SK-N-SH (cell line): ENCODE data around the gene GAB1. TPM values are rescaled to one million over a fixed set of nuclear protein-coding genes. Genes with fewer than 3 reads are reported as not detected.

ENCODE experiments used
- CTCF ChIA-PET: fragments of 300-600, 350-600 bp; formaldehyde crosslinking; extraction: SDS; loops from one replicate; lab custom pipeline; 2021; lab: Yijun Ruan, JAX
- POLR2A ChIA-PET: fragments of 350-600 bp; sonication (Branson Sonifier 250); formaldehyde crosslinking; extraction: SDS; loops from one replicate; lab custom pipeline; 2020; ENCODE audit warnings: antibody characterized with exemption, inconsistent platforms; lab: Yijun Ruan, JAX
- DNase-seq: peaks from one replicate; pipeline ENCODE4 v3.0.0; 2012
- H2AFZ ChIP-seq: fragments of 200-600 bp; sonication (generic); 2 replicates; pipeline ENCODE4 v1.8.1; 2016; ENCODE audit warnings: antibody characterized with exemption, mild to moderate bottlenecking, low read depth
- H3F3A ChIP-seq: fragments of 200-600 bp; sonication (generic); replicated peaks from 2 replicates; pipeline ENCODE3; 2016; ENCODE audit warnings: antibody characterized with exemption, mild to moderate bottlenecking; ENCODE audit not compliant: insufficient read depth
- H3K27ac ChIP-seq, 2 experiments: fragments of 200-500 bp in 1 of 2; fragments of 200-600 bp in 1 of 2; sonication (Bioruptor generic) in 1 of 2; sonication (generic), shearing (Covaris generic) in 1 of 2; 2 replicates each; pipeline versions ENCODE4 v1.5.1 to v1.6.1; 2014 to 2016; ENCODE audit warnings: low read depth in 2 of 2, inconsistent platforms in 1 of 2, low read length in 1 of 2, mild to moderate bottlenecking in 1 of 2, mixed read lengths in 1 of 2
- H3K27me3 ChIP-seq: fragments of 200-600 bp; sonication (generic), shearing (Covaris generic); 2 replicates; pipeline ENCODE4 v1.6.1; 2016; ENCODE audit warnings: mixed run types; ENCODE audit not compliant: insufficient read depth
- H3K36me3 ChIP-seq, 2 experiments: fragments of 200-500 bp in 1 of 2; fragments of 200-600 bp in 1 of 2; sonication (Bioruptor generic) in 1 of 2; sonication (generic) in 1 of 2; replicated peaks in 1 of 2; 2 replicates each; pipeline versions ENCODE3 to v1.5.1; 2014 to 2016; ENCODE audit warnings: low read length in 1 of 2, mild to moderate bottlenecking in 1 of 2; ENCODE audit not compliant: insufficient read depth in 2 of 2, control insufficient read depth in 1 of 2
- H3K4me1 ChIP-seq, 2 experiments: fragments of 200-500 bp in 1 of 2; fragments of 200-600 bp in 1 of 2; sonication (Bioruptor generic) in 1 of 2; sonication (generic), shearing (Covaris generic) in 1 of 2; 2 replicates each; pipeline versions ENCODE4 v1.5.1 to v1.6.1; 2014 to 2016; ENCODE audit warnings: low read depth in 1 of 2, low read length in 1 of 2, mixed run types in 1 of 2; ENCODE audit not compliant: insufficient read depth in 2 of 2, control insufficient read depth in 1 of 2
- H3K4me2 ChIP-seq: fragments of 200-600 bp; sonication (generic), shearing (Covaris generic); 2 replicates; pipeline ENCODE4 v1.6.1; 2017; ENCODE audit warnings: mixed run types
- H3K4me3 ChIP-seq, 2 experiments: fragments of 200-500 bp in 1 of 2; fragments of 200-600 bp in 1 of 2; sonication (Bioruptor generic) in 1 of 2; sonication (generic), shearing (Covaris generic) in 1 of 2; 2 replicates each; pipeline versions ENCODE4 v1.5.1 to v1.8.1; 2014 to 2016; ENCODE audit warnings: low read depth in 2 of 2, inconsistent platforms in 1 of 2, low read length in 1 of 2, mild to moderate bottlenecking in 1 of 2, mixed read lengths in 1 of 2, moderate library complexity in 1 of 2
- H3K79me2 ChIP-seq: fragments of 200-600 bp; sonication (generic); 2 replicates; pipeline ENCODE4 v1.8.1; 2017; ENCODE audit warnings: mild to moderate bottlenecking; ENCODE audit not compliant: insufficient read depth
- H3K9ac ChIP-seq: fragments of 200-600 bp; sonication (generic); 2 replicates; pipeline ENCODE4 v1.6.1; 2017; ENCODE audit warnings: mixed run types
- H3K9me2 ChIP-seq: fragments of 200-600 bp; sonication (generic); 2 replicates; pipeline ENCODE4 v1.6.1; 2017; ENCODE audit warnings: mixed run types
- H3K9me3 ChIP-seq: fragments of 200-600 bp; sonication (generic); 2 replicates; pipeline ENCODE4 v1.6.1; 2017; ENCODE audit warnings: mixed run types, mild to moderate bottlenecking, moderate library complexity
- H4K20me1 ChIP-seq: fragments of 200-600 bp; sonication (generic); 2 replicates; pipeline ENCODE4 v1.6.1; 2017; ENCODE audit warnings: mild to moderate bottlenecking, mixed run types; ENCODE audit not compliant: insufficient read depth
- CHD2 ChIP-seq: fragments of 150-350 bp; IDR thresholded peaks from 2 replicates; pipeline ENCODE4 v1.6.1; 2018; ENCODE audit warnings: low read length; ENCODE audit not compliant: partially characterized antibody
- ELF1 ChIP-seq: IDR thresholded peaks from 2 replicates; pipeline ENCODE4 v1.4.0; 2012
- EP300 ChIP-seq, 2 experiments: IDR thresholded peaks; 2 replicates each; pipeline versions ENCODE4 v1.4.0 to v1.6.1; 2012; ENCODE audit warnings: borderline replicate concordance in 1 of 2, low read depth in 1 of 2, low read length in 1 of 2
- MEF2A ChIP-seq: IDR thresholded peaks from 2 replicates; pipeline ENCODE4 v1.4.0; 2012; ENCODE audit warnings: low read depth, borderline replicate concordance
- MXI1 ChIP-seq: IDR thresholded peaks from 2 replicates; pipeline ENCODE4 v1.6.1; 2012; ENCODE audit warnings: mild to moderate bottlenecking, low read depth, low read length, improper control_type of control experiment
- RCOR1 ChIP-seq: fragments of 150-350 bp; IDR thresholded peaks from 2 replicates; pipeline ENCODE4 v1.6.1; 2017; ENCODE audit warnings: antibody characterized with exemption, low read length
- RXRA ChIP-seq: IDR thresholded peaks from 2 replicates; pipeline ENCODE4 v1.4.0; 2012; ENCODE audit warnings: low read depth, mild to moderate bottlenecking, borderline replicate concordance
- SMC3 ChIP-seq: IDR thresholded peaks from 2 replicates; pipeline ENCODE4 v1.6.1; 2012; ENCODE audit warnings: low read depth, low read length, improper control_type of control experiment
- TCF12 ChIP-seq: IDR thresholded peaks from 2 replicates; pipeline ENCODE4 v1.4.0; 2012
- TEAD4 ChIP-seq: IDR thresholded peaks from 2 replicates; pipeline ENCODE4 v1.4.0; 2012; ENCODE audit warnings: mild to moderate bottlenecking, borderline replicate concordance; ENCODE audit not compliant: insufficient read depth
- YY1 ChIP-seq: IDR thresholded peaks from 2 replicates; pipeline ENCODE4 v1.4.0; 2012; ENCODE audit warnings: low read depth, mild to moderate bottlenecking
- WGBS: methylation state at CpG from one replicate; pipeline ENCODE4 v1.1.6; 2017; ENCODE audit warnings: low lambda C conversion rate; 5-methylcytosine and 5-hydroxymethylcytosine counted together
- polyA plus RNA-seq, 3 experiments: library from polyadenylated mRNA; depleted of rRNA; stranded (reverse); fragments of >200 nt; gene quantifications; 2 replicates each; pipeline ENCODE4 v1.2.3, GENCODE V29; 2012
- TF ChIP-seq, protein P1 (sequence below): fragments of 150-350 bp; IDR thresholded peaks from 2 replicates; pipeline ENCODE4 v1.6.1; 2016; ENCODE audit warnings: mild to moderate bottlenecking, low read depth, low read length
- TF ChIP-seq, protein P2 (sequence below): fragments of 150-350 bp; IDR thresholded peaks from 2 replicates; pipeline ENCODE4 v1.6.1; 2017; ENCODE audit warnings: antibody characterized with exemption, low read length, low read depth, borderline replicate concordance
- TF ChIP-seq, protein P3 (sequence below): IDR thresholded peaks from 2 replicates; pipeline ENCODE4 v1.4.0; 2012; ENCODE audit warnings: low read depth
- TF ChIP-seq, protein P4 (sequence below): IDR thresholded peaks from 2 replicates; pipeline ENCODE4 v1.6.1; 2012; ENCODE audit warnings: mild to moderate bottlenecking, low read depth, low read length, moderate library complexity
- TF ChIP-seq, protein P5 (sequence below): IDR thresholded peaks from 2 replicates; pipeline ENCODE4; 2012
- TF ChIP-seq, protein P6 (sequence below): IDR thresholded peaks from 2 replicates; pipeline ENCODE4 v1.4.0; 2012; ENCODE audit warnings: low read depth, borderline replicate concordance

The GAB1 gene
- polyA plus RNA-seq, 1 of the 3 experiments (the other 2 are of a cell fraction): 3.7 TPM

DNA sequence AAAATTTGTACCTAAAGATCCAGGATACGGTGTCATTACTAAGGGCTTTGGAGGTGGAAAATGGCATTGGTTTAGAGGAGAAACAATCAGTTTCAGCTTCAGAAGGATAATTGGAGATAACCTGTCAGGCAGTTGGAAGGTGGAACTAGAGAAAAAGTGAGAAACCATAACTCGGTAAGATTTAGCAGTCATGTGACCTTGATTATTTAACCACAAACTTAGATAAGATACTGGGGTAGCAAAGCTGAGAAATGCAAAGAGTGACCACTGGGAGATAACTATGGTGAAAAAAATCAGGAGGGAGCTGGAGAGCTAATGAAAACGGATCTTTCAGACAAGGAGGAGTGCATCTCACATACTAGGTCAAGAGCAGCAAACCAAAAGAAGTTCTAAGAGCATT lies 118.5 kb downstream of the GAB1 start:
- H3K9me3 ChIP-seq: no peaks in the 10 kb centered on the region
- CTCF ChIA-PET: no interaction called here
- no peaks in the 10 kb centered on the region for H3K27me3 ChIP-seq
- H4K20me1 ChIP-seq: no peaks in the 10 kb centered on the region
- DNase-seq: no peak
- no peaks in the 10 kb centered on the region for H3K4me1 ChIP-seq
- WGBS: 95% methylated on average over 3 of the region's 3 CpGs
- no peaks in the 10 kb centered on the region for H3K79me2 ChIP-seq
- H3K4me3 ChIP-seq: no peak overlapping the region
- POLR2A ChIA-PET: no interaction called here
- TF ChIP-seq, protein P1, sequence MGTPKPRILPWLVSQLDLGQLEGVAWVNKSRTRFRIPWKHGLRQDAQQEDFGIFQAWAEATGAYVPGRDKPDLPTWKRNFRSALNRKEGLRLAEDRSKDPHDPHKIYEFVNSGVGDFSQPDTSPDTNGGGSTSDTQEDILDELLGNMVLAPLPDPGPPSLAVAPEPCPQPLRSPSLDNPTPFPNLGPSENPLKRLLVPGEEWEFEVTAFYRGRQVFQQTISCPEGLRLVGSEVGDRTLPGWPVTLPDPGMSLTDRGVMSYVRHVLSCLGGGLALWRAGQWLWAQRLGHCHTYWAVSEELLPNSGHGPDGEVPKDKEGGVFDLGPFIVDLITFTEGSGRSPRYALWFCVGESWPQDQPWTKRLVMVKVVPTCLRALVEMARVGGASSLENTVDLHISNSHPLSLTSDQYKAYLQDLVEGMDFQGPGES: no peak
- TF ChIP-seq, protein P2, sequence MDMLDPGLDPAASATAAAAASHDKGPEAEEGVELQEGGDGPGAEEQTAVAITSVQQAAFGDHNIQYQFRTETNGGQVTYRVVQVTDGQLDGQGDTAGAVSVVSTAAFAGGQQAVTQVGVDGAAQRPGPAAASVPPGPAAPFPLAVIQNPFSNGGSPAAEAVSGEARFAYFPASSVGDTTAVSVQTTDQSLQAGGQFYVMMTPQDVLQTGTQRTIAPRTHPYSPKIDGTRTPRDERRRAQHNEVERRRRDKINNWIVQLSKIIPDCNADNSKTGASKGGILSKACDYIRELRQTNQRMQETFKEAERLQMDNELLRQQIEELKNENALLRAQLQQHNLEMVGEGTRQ: no peak
- TF ChIP-seq RCOR1: no peak
- no peak overlapping the region for H3K9ac ChIP-seq
- H3F3A ChIP-seq: no peaks in the 10 kb centered on the region
- H3K36me3 ChIP-seq: peaks cover 9 to 13% of the 10 kb centered on the region in 2 experiments
- no peaks in the 10 kb centered on the region for H3K9me2 ChIP-seq
- no peak overlapping the region for H3K4me2 ChIP-seq
- no peak overlapping the region for H2AFZ ChIP-seq
- H3K27ac ChIP-seq: no peak overlapping the region

DNA sequence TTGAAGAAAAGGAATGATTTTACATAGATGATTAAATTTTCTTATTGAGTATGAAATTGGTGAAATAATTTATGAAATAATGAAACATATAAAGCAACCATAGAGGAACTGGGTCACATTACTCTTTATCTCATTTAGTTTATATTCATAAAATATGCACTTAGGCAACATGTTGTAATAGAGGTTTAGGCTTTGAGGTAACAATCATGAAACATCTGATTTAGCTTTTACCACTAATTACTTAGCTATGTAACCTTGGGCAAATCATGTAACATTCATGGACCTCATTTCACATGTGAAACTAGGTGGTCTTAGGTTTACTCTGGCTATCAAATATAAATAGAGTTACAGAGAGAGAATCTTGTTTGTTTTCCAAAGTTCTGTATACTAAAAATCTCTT lies 122.3 kb downstream of the GAB1 start:
- CTCF ChIA-PET: no interaction called here
- no peaks in the 10 kb centered on the region for H3F3A ChIP-seq
- no peaks in the 10 kb centered on the region for H3K4me1 ChIP-seq
- H3K79me2 ChIP-seq: no peaks in the 10 kb centered on the region
- H3K9me3 ChIP-seq: no peaks in the 10 kb centered on the region
- no peaks in the 10 kb centered on the region for H3K27me3 ChIP-seq
- no peaks in the 10 kb centered on the region for H4K20me1 ChIP-seq
- H3K27ac ChIP-seq: no peak overlapping the region
- no peak overlapping the region for H2AFZ ChIP-seq
- no peak overlapping the region for H3K9ac ChIP-seq
- POLR2A ChIA-PET: no interaction called here
- no peak overlapping the region for H3K4me3 ChIP-seq
- DNase-seq: no peak
- peaks cover 30% of the 10 kb centered on the region in 2 experiments for H3K36me3 ChIP-seq
- no peak overlapping the region for H3K4me2 ChIP-seq
- H3K9me2 ChIP-seq: no peaks in the 10 kb centered on the region
- TF ChIP-seq RCOR1: no peak
- no peak for TF ChIP-seq TEAD4
- TF ChIP-seq, protein P3, sequence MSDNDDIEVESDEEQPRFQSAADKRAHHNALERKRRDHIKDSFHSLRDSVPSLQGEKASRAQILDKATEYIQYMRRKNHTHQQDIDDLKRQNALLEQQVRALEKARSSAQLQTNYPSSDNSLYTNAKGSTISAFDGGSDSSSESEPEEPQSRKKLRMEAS: no peak
- TF ChIP-seq, protein P4, sequence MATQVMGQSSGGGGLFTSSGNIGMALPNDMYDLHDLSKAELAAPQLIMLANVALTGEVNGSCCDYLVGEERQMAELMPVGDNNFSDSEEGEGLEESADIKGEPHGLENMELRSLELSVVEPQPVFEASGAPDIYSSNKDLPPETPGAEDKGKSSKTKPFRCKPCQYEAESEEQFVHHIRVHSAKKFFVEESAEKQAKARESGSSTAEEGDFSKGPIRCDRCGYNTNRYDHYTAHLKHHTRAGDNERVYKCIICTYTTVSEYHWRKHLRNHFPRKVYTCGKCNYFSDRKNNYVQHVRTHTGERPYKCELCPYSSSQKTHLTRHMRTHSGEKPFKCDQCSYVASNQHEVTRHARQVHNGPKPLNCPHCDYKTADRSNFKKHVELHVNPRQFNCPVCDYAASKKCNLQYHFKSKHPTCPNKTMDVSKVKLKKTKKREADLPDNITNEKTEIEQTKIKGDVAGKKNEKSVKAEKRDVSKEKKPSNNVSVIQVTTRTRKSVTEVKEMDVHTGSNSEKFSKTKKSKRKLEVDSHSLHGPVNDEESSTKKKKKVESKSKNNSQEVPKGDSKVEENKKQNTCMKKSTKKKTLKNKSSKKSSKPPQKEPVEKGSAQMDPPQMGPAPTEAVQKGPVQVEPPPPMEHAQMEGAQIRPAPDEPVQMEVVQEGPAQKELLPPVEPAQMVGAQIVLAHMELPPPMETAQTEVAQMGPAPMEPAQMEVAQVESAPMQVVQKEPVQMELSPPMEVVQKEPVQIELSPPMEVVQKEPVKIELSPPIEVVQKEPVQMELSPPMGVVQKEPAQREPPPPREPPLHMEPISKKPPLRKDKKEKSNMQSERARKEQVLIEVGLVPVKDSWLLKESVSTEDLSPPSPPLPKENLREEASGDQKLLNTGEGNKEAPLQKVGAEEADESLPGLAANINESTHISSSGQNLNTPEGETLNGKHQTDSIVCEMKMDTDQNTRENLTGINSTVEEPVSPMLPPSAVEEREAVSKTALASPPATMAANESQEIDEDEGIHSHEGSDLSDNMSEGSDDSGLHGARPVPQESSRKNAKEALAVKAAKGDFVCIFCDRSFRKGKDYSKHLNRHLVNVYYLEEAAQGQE: no peak
- no peak for TF ChIP-seq MEF2A
- TF ChIP-seq, protein P2: no peak
- no peak for TF ChIP-seq EP300 (IDR thresholded peaks at IDR 0.05; ENCODE audit: borderline replicate concordance in 1 of 2, low read depth in 1 of 2, low read length in 1 of 2)
- no peak for TF ChIP-seq ELF1
- no peak for TF ChIP-seq CHD2
- no peak for TF ChIP-seq TCF12
- TF ChIP-seq SMC3: no peak
- TF ChIP-seq, protein P5, sequence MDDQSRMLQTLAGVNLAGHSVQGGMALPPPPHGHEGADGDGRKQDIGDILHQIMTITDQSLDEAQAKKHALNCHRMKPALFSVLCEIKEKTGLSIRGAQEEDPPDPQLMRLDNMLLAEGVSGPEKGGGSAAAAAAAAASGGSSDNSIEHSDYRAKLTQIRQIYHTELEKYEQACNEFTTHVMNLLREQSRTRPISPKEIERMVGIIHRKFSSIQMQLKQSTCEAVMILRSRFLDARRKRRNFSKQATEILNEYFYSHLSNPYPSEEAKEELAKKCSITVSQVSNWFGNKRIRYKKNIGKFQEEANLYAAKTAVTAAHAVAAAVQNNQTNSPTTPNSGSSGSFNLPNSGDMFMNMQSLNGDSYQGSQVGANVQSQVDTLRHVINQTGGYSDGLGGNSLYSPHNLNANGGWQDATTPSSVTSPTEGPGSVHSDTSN: no peak
- TF ChIP-seq, protein P6, sequence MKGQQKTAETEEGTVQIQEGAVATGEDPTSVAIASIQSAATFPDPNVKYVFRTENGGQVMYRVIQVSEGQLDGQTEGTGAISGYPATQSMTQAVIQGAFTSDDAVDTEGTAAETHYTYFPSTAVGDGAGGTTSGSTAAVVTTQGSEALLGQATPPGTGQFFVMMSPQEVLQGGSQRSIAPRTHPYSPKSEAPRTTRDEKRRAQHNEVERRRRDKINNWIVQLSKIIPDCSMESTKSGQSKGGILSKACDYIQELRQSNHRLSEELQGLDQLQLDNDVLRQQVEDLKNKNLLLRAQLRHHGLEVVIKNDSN: no peak
- TF ChIP-seq, protein P1: no peak
- TF ChIP-seq MXI1: no peak
- TF ChIP-seq YY1: no peak
- TF ChIP-seq RXRA: no peak
